ENCODE measurements around the gene MAGEL2. TPM values are rescaled to one million over a fixed set of nuclear protein-coding genes. Genes with fewer than 3 reads are reported as not detected.

MAGEL2 gene
- not detected in 2 replicates for total RNA-seq

DNA sequence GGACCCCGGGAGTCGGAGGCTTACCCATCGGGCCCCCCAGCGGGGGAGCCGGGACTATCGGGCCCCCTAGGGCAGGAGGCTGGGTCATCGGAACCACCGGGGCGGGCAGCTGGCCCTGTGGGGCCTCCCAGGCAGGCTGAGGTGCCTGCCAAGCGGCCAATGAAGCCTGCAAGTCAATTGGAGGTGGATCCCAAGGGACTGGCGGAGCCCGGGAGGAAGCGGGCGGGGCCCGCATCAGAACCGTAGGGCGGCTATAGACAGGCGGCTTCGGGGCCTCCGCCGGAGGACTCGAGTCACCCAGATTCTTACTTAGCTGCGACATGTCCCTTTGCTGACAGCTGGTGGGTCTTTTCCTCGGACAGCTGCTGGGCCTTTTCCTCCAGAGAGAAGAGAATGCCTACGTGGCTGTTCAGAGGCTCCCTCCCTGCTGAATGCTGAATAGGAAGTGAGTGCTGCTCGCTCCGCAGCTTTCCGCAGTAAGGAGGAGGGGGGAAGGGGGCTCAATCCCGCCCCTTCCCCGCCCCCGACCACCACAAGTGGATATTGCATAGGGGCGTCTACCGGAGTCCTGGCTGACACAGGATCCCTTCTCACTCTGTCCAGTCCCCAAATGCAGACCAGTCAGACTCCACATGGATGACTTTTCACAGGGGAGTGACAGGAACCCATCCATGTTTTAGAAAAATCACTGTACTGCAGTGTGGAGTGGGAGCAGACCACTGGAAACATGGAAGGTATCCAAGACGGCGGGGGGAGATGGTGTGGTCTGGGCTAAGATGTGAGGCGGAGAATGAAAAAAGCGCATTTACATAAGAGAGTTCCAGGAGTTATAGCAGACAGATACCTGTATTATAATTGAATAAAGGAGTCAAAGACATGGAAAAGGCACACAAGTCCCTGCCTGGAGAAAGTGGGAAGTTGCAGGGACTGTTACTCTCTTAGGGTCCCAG lies at the start of gene MAGEL2:
Gene MAGEL2 (minus strand): TSS at position 447 of the 950 bp plus-strand sequence. CDS start 125 bp downstream, at position 322.

DNA sequence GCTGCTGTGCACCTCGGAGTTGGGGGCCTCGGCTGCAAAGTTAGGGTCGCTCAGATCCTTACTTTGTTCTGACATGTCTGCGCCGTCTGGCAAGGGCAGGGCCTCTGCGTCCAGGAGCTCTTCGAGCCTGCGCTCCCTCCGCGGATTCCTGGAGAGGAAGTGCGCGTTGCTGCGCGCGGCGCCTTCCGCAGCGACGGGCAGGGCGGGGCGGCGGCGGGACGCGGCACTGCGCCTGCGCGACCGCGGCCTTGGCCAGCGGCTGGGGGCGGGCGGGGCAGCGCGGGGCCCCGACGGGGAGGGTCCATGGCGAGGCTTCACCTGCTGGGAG lies 39.4 kb upstream of the MAGEL2 start, which contains the start of gene NDN:
Gene NDN (minus strand): TSS at position 163 of the 328 bp plus-strand sequence. CDS start 88 bp downstream, at position 75.

Other genes with a start within 250 kb of the MAGEL2 start
- gene GOLGA6L2, start 200.6 kb downstream of the MAGEL2 start, total RNA-seq = not detected in 2 replicates
- not detected in 2 replicates for gene MKRN3, start 82.2 kb downstream of the MAGEL2 start, total RNA-seq
- 9.9 and 26.2 TPM in 2 replicates for gene NDN, start 39.4 kb upstream of the MAGEL2 start, total RNA-seq

All from bladder microvascular endothelial cell (primary cell).